H1 (cell line): ENCODE results near the gene PLPPR1. TPM values are rescaled to one million over a fixed set of nuclear protein-coding genes. Genes with fewer than 3 reads are reported as not detected.

ENCODE experiments used
- CTCF ChIA-PET: fragments of 300-600 bp; sonication (Branson Sonifier 250); formaldehyde crosslinking; loops from one replicate; lab custom pipeline; 2021; ENCODE audit not compliant: partially characterized antibody; lab: Charles Lee
- POLR2A ChIA-PET: fragments of 300-600 bp; sonication (Branson Sonifier 250); formaldehyde crosslinking; loops from one replicate; lab custom pipeline; 2021; ENCODE audit warnings: inconsistent platforms; ENCODE audit not compliant: partially characterized antibody; lab: Charles Lee
- DNase-seq, 2 experiments: peaks; one replicate each; pipeline versions ENCODE4 v3.0.0 to v3.0.0-alpha.2; 2010 to 2022; ENCODE audit warnings: low spot score in 2 of 2, low read depth in 1 of 2, mixed read lengths in 1 of 2
- FAIRE-seq: peaks from 2 replicates; lab custom pipeline; 2011; peaks lifted over from hg19 to GRCh38; lab: Jason Lieb, UNC
- H2AFZ ChIP-seq: 2 replicates; pipeline ENCODE4 v1.8.1; 2012; ENCODE audit warnings: low read length, inconsistent platforms
- H2AK5ac ChIP-seq: 2 replicates; pipeline ENCODE4 v1.6.1; 2013; ENCODE audit warnings: low read depth, low read length
- H2BK120ac ChIP-seq: replicated peaks from 2 replicates; pipeline ENCODE3; 2013; ENCODE audit warnings: low read depth, low read length, inconsistent platforms
- H2BK12ac ChIP-seq: 2 replicates; pipeline ENCODE4 v1.6.1; 2013; ENCODE audit warnings: low read depth, low read length
- H2BK15ac ChIP-seq: 2 replicates; pipeline ENCODE4 v1.6.1; 2013; ENCODE audit warnings: low read length
- H2BK20ac ChIP-seq: 2 replicates; pipeline ENCODE4 v1.6.1; 2013; ENCODE audit warnings: low read length
- H2BK5ac ChIP-seq: 2 replicates; pipeline ENCODE4 v1.6.1; 2013; ENCODE audit warnings: low read depth, low read length
- H3K14ac ChIP-seq: 2 replicates; pipeline ENCODE4 v1.6.1; 2013; ENCODE audit warnings: inconsistent platforms; ENCODE audit not compliant: insufficient read length
- H3K18ac ChIP-seq: 2 replicates; pipeline ENCODE4 v1.6.1; 2013; ENCODE audit warnings: low read length; ENCODE audit errors: extremely low read depth
- H3K23ac ChIP-seq: 2 replicates; pipeline ENCODE4 v1.6.1; 2013; ENCODE audit warnings: inconsistent platforms; ENCODE audit not compliant: insufficient read length
- H3K23me2 ChIP-seq: 2 replicates; pipeline ENCODE4 v1.6.1; 2013; ENCODE audit warnings: low read depth, low read length
- H3K27ac ChIP-seq: 2 replicates; pipeline ENCODE4 v1.6.1; 2011; ENCODE audit warnings: low read depth, low read length, inconsistent platforms
- H3K27me3 ChIP-seq, 4 experiments: replicated peaks in 1 of 4; 1 replicate in 1 of 4; 2 replicates in 3 of 4; pipeline versions ENCODE4 v1.6.1 to v1.8.1; 2011 to 2013; ENCODE audit warnings: low read length in 3 of 4, mild to moderate bottlenecking in 3 of 4, inconsistent platforms in 2 of 4, mixed read lengths in 2 of 4, moderate library complexity in 1 of 4; ENCODE audit not compliant: control insufficient read depth in 3 of 4, insufficient read depth in 3 of 4; ENCODE audit errors: extremely low read depth in 1 of 4
- H3K36me3 ChIP-seq, 4 experiments: 2 replicates each; pipeline versions ENCODE4 v1.6.1 to v1.8.1; 2011 to 2013; ENCODE audit warnings: mild to moderate bottlenecking in 4 of 4, low read length in 3 of 4, moderate library complexity in 2 of 4, control low read depth in 1 of 4, inconsistent platforms in 1 of 4; ENCODE audit not compliant: insufficient read depth in 4 of 4, control insufficient read depth in 2 of 4
- H3K4ac ChIP-seq: replicated peaks from 2 replicates; pipeline ENCODE3; 2013; ENCODE audit warnings: low read length, low read depth, mixed read lengths, inconsistent platforms; ENCODE audit not compliant: insufficient read length
- H3K4me1 ChIP-seq, 4 experiments: replicated peaks in 1 of 4; 1 replicate in 1 of 4; 2 replicates in 3 of 4; pipeline versions ENCODE4 v1.6.1 to v1.8.1; 2011 to 2013; ENCODE audit warnings: low read length in 3 of 4, inconsistent platforms in 2 of 4, mixed read lengths in 1 of 4; ENCODE audit not compliant: insufficient read depth in 4 of 4, control insufficient read depth in 3 of 4
- H3K4me2 ChIP-seq, 2 experiments: 2 replicates each; pipeline versions ENCODE4 v1.6.1 to v1.8.1; 2011 to 2013; ENCODE audit warnings: low read depth in 2 of 2, low read length in 2 of 2, control low read depth in 1 of 2, inconsistent platforms in 1 of 2, mild to moderate bottlenecking in 1 of 2; ENCODE audit not compliant: insufficient read depth in 1 of 2
- H3K4me3 ChIP-seq, 4 experiments: fragments of 200-600, 300-600 bp in 1 of 4; sonication (generic), shearing (Covaris generic), sonication (Bioruptor Twin) in 1 of 4; 2 replicates each; pipeline versions ENCODE4 v1.5.1 to v1.8.1; 2011 to 2016; ENCODE audit warnings: low read length in 4 of 4, low read depth in 3 of 4, control low read depth in 2 of 4, inconsistent platforms in 2 of 4, mild to moderate bottlenecking in 2 of 4, mixed read lengths in 1 of 4, moderate library complexity in 1 of 4; ENCODE audit not compliant: insufficient read depth in 2 of 4; ENCODE audit errors: extremely low read depth in 1 of 4
- H3K56ac ChIP-seq: replicated peaks from 2 replicates; pipeline ENCODE3; 2013; ENCODE audit warnings: low read depth, mild to moderate bottlenecking, mixed read lengths, low read length, inconsistent platforms; ENCODE audit not compliant: insufficient read length
- H3K79me1 ChIP-seq: 2 replicates; pipeline ENCODE4 v1.6.1; 2013; ENCODE audit warnings: low read depth, low read length, control low read depth
- H3K79me2 ChIP-seq, 2 experiments: 2 replicates each; pipeline versions ENCODE4 v1.6.1 to v1.8.1; 2012 to 2013; ENCODE audit warnings: low read length in 2 of 2, mild to moderate bottlenecking in 2 of 2, inconsistent platforms in 1 of 2; ENCODE audit not compliant: insufficient read depth in 2 of 2, control insufficient read depth in 1 of 2
- H3K9ac ChIP-seq, 4 experiments: replicated peaks in 1 of 4; 1 replicate in 1 of 4; 2 replicates in 3 of 4; pipeline versions ENCODE4 v1.6.1 to v1.8.1; 2011 to 2013; ENCODE audit warnings: low read depth in 3 of 4, low read length in 3 of 4, control low read depth in 2 of 4, mild to moderate bottlenecking in 2 of 4, moderate library complexity in 2 of 4, inconsistent platforms in 1 of 4; ENCODE audit errors: extremely low read depth in 1 of 4
- H3K9me3 ChIP-seq, 2 experiments: 2 replicates each; pipeline versions ENCODE4 v1.6.1 to v1.8.1; 2012 to 2013; ENCODE audit warnings: mild to moderate bottlenecking in 2 of 2, moderate library complexity in 2 of 2, control low read depth in 1 of 2, inconsistent platforms in 1 of 2, low read depth in 1 of 2, low read length in 1 of 2, mixed read lengths in 1 of 2; ENCODE audit not compliant: insufficient read depth in 2 of 2
- H4K20me1 ChIP-seq, 2 experiments: replicated peaks in 1 of 2; 2 replicates each; pipeline versions ENCODE3 to v1.8.1; 2011 to 2013; ENCODE audit warnings: inconsistent platforms in 2 of 2, low read length in 2 of 2, mild to moderate bottlenecking in 1 of 2; ENCODE audit not compliant: insufficient read depth in 2 of 2, control insufficient read depth in 1 of 2
- H4K5ac ChIP-seq: 2 replicates; pipeline ENCODE4 v1.6.1; 2013; ENCODE audit warnings: low read length, low read depth, mixed read lengths, inconsistent platforms; ENCODE audit not compliant: insufficient read length
- H4K8ac ChIP-seq: 2 replicates; pipeline ENCODE4 v1.8.0; 2013; ENCODE audit warnings: mild to moderate bottlenecking, moderate library complexity, low read length, inconsistent platforms; ENCODE audit not compliant: insufficient read depth; ENCODE audit errors: extremely low read depth
- H4K91ac ChIP-seq: replicated peaks from 2 replicates; pipeline ENCODE3; 2013; ENCODE audit warnings: low read length, mixed read lengths, inconsistent platforms; ENCODE audit not compliant: insufficient read length
- EZH2 ChIP-seq: fragments of 200-600 bp; sonication (generic); IDR thresholded peaks from 2 replicates; pipeline ENCODE4 v1.7.1; 2012; ENCODE audit warnings: low read depth, mild to moderate bottlenecking, moderate library complexity, low read length, inconsistent platforms; ENCODE audit not compliant: severe bottlenecking
- GABPA ChIP-seq: IDR thresholded peaks from 2 replicates; pipeline ENCODE4 v1.6.1; 2011; ENCODE audit warnings: mild to moderate bottlenecking, low read length, moderate library complexity, borderline replicate concordance; ENCODE audit not compliant: insufficient read depth
- POLR2AphosphoS5 ChIP-seq: IDR thresholded peaks from 2 replicates; pipeline ENCODE4 v1.6.1; 2011; ENCODE audit warnings: low read depth, low read length
- RNF2 ChIP-seq: fragments of 200-900, 300-1000 bp; sonication (generic); IDR thresholded peaks from 2 replicates; pipeline ENCODE4 v1.7.1; 2016; ENCODE audit warnings: borderline replicate concordance, low read depth, mild to moderate bottlenecking, antibody characterized with exemption, low read length; ENCODE audit not compliant: poor library complexity, severe bottlenecking; ENCODE audit errors: missing control alignments
- SAP30 ChIP-seq: fragments of 300-600 bp; sonication (generic); IDR thresholded peaks from 2 replicates; pipeline ENCODE4 v1.7.1; 2012; ENCODE audit warnings: low read length, moderate library complexity, mild to moderate bottlenecking, inconsistent platforms; ENCODE audit not compliant: insufficient read depth, insufficient replicate concordance
- SP4 ChIP-seq: IDR thresholded peaks from 2 replicates; pipeline ENCODE4 v1.6.1; 2012; ENCODE audit warnings: low read length, inconsistent platforms
- SRF ChIP-seq: IDR thresholded peaks from 2 replicates; pipeline ENCODE4 v1.6.1; 2011; ENCODE audit warnings: mild to moderate bottlenecking, low read depth, low read length, moderate library complexity
- TEAD4 ChIP-seq: IDR thresholded peaks from 2 replicates; pipeline ENCODE4 v1.6.1; 2012; ENCODE audit warnings: low read depth, low read length, inconsistent platforms, mixed read lengths
- polyA plus RNA-seq, 7 experiments: library from polyadenylated mRNA; depleted of rRNA in 3 of 7; stranded (reverse) in 5 of 7; unstranded in 2 of 7; fragments of >200 nt in 5 of 7; fragments of 200-250 nt in 2 of 7; gene quantifications; 1 replicate in 5 of 7; 2 replicates in 1 of 7; 4 replicates in 1 of 7; pipeline versions ENCODE4 v1.2.1 to v1.2.3, GENCODE V29; 2011 to 2013; ENCODE audit warnings: missing spikeins in 2 of 7, mixed read lengths in 2 of 7
- total RNA-seq: library from RNA; stranded (reverse); fragmentation: NEBNext Ultra II Directional; extraction: Animal tissue kit (Norgen Biotek cat#: 25700); gene quantifications from 2 replicates; pipeline ENCODE4 v1.2.1, GENCODE V29; 2021
- TF ChIP-seq, protein P1 (sequence below): IDR thresholded peaks from 2 replicates; pipeline ENCODE4 v1.6.1; 2012; ENCODE audit warnings: low read length, inconsistent platforms
- TF ChIP-seq, protein P2 (sequence below), 3 experiments: IDR thresholded peaks; 1 replicate in 2 of 3; 2 replicates in 1 of 3; pipeline versions ENCODE4 v1.5.1 to v1.6.1; 2011; ENCODE audit warnings: low read length in 3 of 3, mild to moderate bottlenecking in 3 of 3, inconsistent platforms in 2 of 3, low read depth in 1 of 3, moderate library complexity in 1 of 3; ENCODE audit not compliant: insufficient read depth in 1 of 3; ENCODE audit errors: control extremely low read depth in 1 of 3

Gene PLPPR1
- total and polyA plus RNA-seq, 2 of the 8 experiments (the other 6 are each of a cell fraction or from before 2014, with no cell fraction given): 1.4 to 1.8 TPM

DNA sequence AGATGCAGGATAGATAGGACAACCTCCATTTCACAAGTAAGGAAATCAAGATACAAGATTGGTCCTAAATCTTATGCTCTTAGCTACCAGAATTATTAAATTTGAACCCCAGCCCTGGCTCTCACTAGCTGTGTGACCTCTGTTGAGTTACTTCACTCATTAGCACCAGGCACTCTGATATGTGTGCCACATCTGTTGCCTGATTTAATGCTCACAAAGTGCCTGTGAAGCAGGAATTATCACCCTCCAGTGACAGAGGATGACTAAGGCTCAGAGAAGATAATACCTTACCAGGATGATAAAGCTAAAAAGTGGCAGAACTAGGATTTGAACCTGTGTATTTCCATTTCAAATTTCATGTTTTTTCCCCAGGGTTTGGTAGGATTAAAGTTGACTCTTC, 110.0 kb downstream of the PLPPR1 start:
- Histone ChIP-seq H3K23ac (no peak overlapping the region), H2BK12ac (no peak overlapping the region), H3K9me3 (no peaks in the 10 kb centered on the region), H4K20me1 (no peaks in the 10 kb centered on the region), H4K5ac (no peak overlapping the region), H3K4me3 (no peak overlapping the region), H3K36me3 (no peaks in the 10 kb centered on the region), H4K8ac (no peak overlapping the region), H3K18ac (no peak overlapping the region), H3K56ac (no peak overlapping the region), H3K23me2 (no peaks in the 10 kb centered on the region), H2AFZ (no peak overlapping the region), H3K4me2 (no peak overlapping the region), H2BK120ac (no peak overlapping the region), H3K4ac (no peak overlapping the region), H3K27ac (no peak overlapping the region), H4K91ac (no peak overlapping the region), H3K9ac (no peak overlapping the region), H3K79me2 (no peaks in the 10 kb centered on the region), H3K27me3 (no peaks in the 10 kb centered on the region), H3K79me1 (no peaks in the 10 kb centered on the region), H2AK5ac (no peak overlapping the region), H3K4me1 (peaks cover 0 to 5% (median 2%) of the 10 kb centered on the region in 4 experiments; a peak in 2 of 7 replicates), H2BK20ac (no peak overlapping the region), H3K14ac (no peak overlapping the region), H2BK5ac (no peak overlapping the region), H2BK15ac (no peak overlapping the region)
- DNase-seq (no peak), FAIRE-seq (no peak)
- ChIA-PET CTCF (interaction anchor here (0.6 to 1.2 kb wide), 3 partner anchors 42 to 173 kb away, joined by 3 read pairs; no protein-coding TSS in a partner anchor), POLR2A (no interaction called here)
- TF ChIP-seq, protein P1, sequence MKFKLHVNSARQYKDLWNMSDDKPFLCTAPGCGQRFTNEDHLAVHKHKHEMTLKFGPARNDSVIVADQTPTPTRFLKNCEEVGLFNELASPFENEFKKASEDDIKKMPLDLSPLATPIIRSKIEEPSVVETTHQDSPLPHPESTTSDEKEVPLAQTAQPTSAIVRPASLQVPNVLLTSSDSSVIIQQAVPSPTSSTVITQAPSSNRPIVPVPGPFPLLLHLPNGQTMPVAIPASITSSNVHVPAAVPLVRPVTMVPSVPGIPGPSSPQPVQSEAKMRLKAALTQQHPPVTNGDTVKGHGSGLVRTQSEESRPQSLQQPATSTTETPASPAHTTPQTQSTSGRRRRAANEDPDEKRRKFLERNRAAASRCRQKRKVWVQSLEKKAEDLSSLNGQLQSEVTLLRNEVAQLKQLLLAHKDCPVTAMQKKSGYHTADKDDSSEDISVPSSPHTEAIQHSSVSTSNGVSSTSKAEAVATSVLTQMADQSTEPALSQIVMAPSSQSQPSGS: no peak
- TF ChIP-seq SAP30 (no peak), POLR2AphosphoS5 (no peak), SRF (no peak), GABPA (no peak), SP4 (no peak), RNF2 (no peak), EZH2 (no peak), TEAD4 (no peak)
- TF ChIP-seq, protein P2, sequence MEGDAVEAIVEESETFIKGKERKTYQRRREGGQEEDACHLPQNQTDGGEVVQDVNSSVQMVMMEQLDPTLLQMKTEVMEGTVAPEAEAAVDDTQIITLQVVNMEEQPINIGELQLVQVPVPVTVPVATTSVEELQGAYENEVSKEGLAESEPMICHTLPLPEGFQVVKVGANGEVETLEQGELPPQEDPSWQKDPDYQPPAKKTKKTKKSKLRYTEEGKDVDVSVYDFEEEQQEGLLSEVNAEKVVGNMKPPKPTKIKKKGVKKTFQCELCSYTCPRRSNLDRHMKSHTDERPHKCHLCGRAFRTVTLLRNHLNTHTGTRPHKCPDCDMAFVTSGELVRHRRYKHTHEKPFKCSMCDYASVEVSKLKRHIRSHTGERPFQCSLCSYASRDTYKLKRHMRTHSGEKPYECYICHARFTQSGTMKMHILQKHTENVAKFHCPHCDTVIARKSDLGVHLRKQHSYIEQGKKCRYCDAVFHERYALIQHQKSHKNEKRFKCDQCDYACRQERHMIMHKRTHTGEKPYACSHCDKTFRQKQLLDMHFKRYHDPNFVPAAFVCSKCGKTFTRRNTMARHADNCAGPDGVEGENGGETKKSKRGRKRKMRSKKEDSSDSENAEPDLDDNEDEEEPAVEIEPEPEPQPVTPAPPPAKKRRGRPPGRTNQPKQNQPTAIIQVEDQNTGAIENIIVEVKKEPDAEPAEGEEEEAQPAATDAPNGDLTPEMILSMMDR (IDR thresholded peaks at IDR 0.05; ENCODE audit: control extremely low read depth in 1 of 3, insufficient read depth in 1 of 3, low read depth in 1 of 3, low read length in 3 of 3): no peak
